Psoas muscle (tissue), 8 donors: ENCODE results near the gene MSMB. TPM values are rescaled to one million over a fixed set of nuclear protein-coding genes. Genes with fewer than 3 reads are reported as not detected.
"Not testable (repeated sequence)": the region's sequence is repeated elsewhere in the genome, so short reads cannot be mapped to it uniquely, and the experiment has no call there.

Experiments
- ATAC-seq, 4 donors: fragments of 200-7000 bp; cut with Tn5 transposase; one replicate each; pipeline ENCODE4 v1.9.1; 2020; ENCODE audit warnings: moderate library complexity in 3 of 4, mild to moderate bottlenecking in 2 of 4
- DNase-seq, 2 donors: peaks; one replicate each; pipeline ENCODE4 v3.0.0-alpha.2; 2020
- H3K27ac ChIP-seq: fragments of 200-600 bp; one replicate; pipeline ENCODE4 v1.8.0; 2022
- H3K27me3 ChIP-seq, 3 donors: fragments of 200-600 bp in 1 of 3; one replicate each; pipeline versions ENCODE4 v1.6.1 to v1.8.0; 2013 to 2022; ENCODE audit warnings: low read length in 2 of 3, mild to moderate bottlenecking in 2 of 3, moderate library complexity in 1 of 3; ENCODE audit not compliant: insufficient read depth in 3 of 3
- H3K36me3 ChIP-seq, 2 donors: fragments of 200-600 bp in 1 of 2; one replicate each; pipeline versions ENCODE4 v1.6.1 to v1.8.0; 2013 to 2022; ENCODE audit warnings: low read depth in 1 of 2, mild to moderate bottlenecking in 1 of 2, moderate library complexity in 1 of 2; ENCODE audit not compliant: insufficient read depth in 1 of 2
- H3K4me1 ChIP-seq: fragments of 200-600 bp; one replicate; pipeline ENCODE4 v1.8.0; 2022
- H3K4me3 ChIP-seq: fragments of 200-600 bp; one replicate; pipeline ENCODE4 v1.8.0; 2022; ENCODE audit warnings: mild to moderate bottlenecking
- H3K9me3 ChIP-seq: fragments of 200-600 bp; one replicate; pipeline ENCODE4 v1.8.0; 2022
- CTCF ChIP-seq: fragments of 200-600 bp; IDR thresholded peaks from one replicate; pipeline ENCODE4 v1.8.0; 2022; ENCODE audit warnings: antibody characterized with exemption
- WGBS, 3 donors: extraction: QIAGEN DNeasy Blood & Tissue Kit; methylation state at CpG; one replicate each; pipeline versions ENCODE4 v1.1.6 to v1.1.7; 2013; 5-methylcytosine and 5-hydroxymethylcytosine counted together
- intact Hi-C, 2 donors: fragments of 100-400 bp; cut with DNase I; formaldehyde crosslinking; loops; one replicate each; pipeline versions ENCODE4 v1.11.0 to v1.14.2; 2022
- long read RNA-seq, 2 donors: library from polyadenylated mRNA; unstranded; transcript quantifications; one replicate each; pipeline ENCODE4 v2.0.0, GENCODE V29; 2021
- polyA plus RNA-seq, 3 donors: library from polyadenylated mRNA; stranded (reverse); fragments of 200-250 nt; gene quantifications; one replicate each; pipeline ENCODE4 v1.2.3, GENCODE V29; 2013
- total RNA-seq, 4 donors: library from RNA; stranded (reverse); fragmentation: NEBNext Ultra II Directional in 2 of 4; extraction: Animal tissue kit (Norgen Biotek cat#: 25700) in 2 of 4; gene quantifications; one replicate each; pipeline versions ENCODE4 v1.2.1 to v1.2.4, GENCODE V29; 2021 to 2023
- donor health status: healthy with polysubstance abuse.
- donor health status: DM: no; HTN: no; CAD: no; lungs with moderate emphysema.
- donor health status: Bipolar disorder and iron deficiency.
- donor health status: healthy.
- donor health status: DM: yes; HTN: yes; CAD: no.
- donor health status: DM: no; HTN: no; CAD: no.
- donor health status: DM: no; HTN: no; CAD: no.
- donor health status: DM: yes; HTN: yes; CAD: no.

The MSMB gene
- total RNA-seq (not detected), polyA plus RNA-seq (not detected)
- long read RNA-seq, donor 1: 0 reads
- long read RNA-seq, donor 2: 0 reads

- TF ChIP-seq CTCF: no peak
- DNase-seq: no peak
- no peaks in the 10 kb centered on the region for H3K36me3 ChIP-seq
- no peaks in the 10 kb centered on the region for H3K9me3 ChIP-seq
- H3K27me3 ChIP-seq: peaks cover 0 to 11% (median 0%) of the 10 kb centered on the region in 3 donors
- ATAC-seq: no peak
- H3K4me1 ChIP-seq: no peaks in the 10 kb centered on the region
- intact Hi-C loops: no loop called here
- no peak within 1 kb of the TSS for H3K27ac ChIP-seq
- 89 to 92% (median 90%) methylated on average over 7 of the region's 7 CpGs for WGBS, 3 donors
- H3K4me3 ChIP-seq: no peak within 1 kb of the TSS
Observed at GRCh38 chr10:46046261-46046660, at the start of gene MSMB. Gene MSMB (minus strand): TSS chr10:46046269. CDS start chr10:46046237, 32 bp downstream.

- WGBS, 3 donors: 82 to 86% (median 83%) methylated on average over 15 of the region's 15 CpGs
- H3K27me3 ChIP-seq: peaks cover 0 to 2% (median 0%) of the 10 kb centered on the region in 3 donors
- no peak overlapping the region for H3K4me3 ChIP-seq
- H3K27ac ChIP-seq: no peak overlapping the region
- no peak for ATAC-seq
- H3K9me3 ChIP-seq: no peaks in the 10 kb centered on the region
- TF ChIP-seq CTCF: no peak
- intact Hi-C loops: no loop called here
- no peaks in the 10 kb centered on the region for H3K36me3 ChIP-seq
- no peak for DNase-seq
- no peaks in the 10 kb centered on the region for H3K4me1 ChIP-seq
Observed at GRCh38 chr10:46094931-46095750, 49.1 kb upstream of the MSMB start.

- intact Hi-C loops: no loop called here
- no peak overlapping the region for H3K27ac ChIP-seq
- DNase-seq: no peak
- H3K4me3 ChIP-seq: no peak overlapping the region
- TF ChIP-seq CTCF: no peak
- no peak for ATAC-seq
- H3K36me3 ChIP-seq: no peaks in the 10 kb centered on the region
- H3K27me3 ChIP-seq: peaks cover 0 to under 1% (median 0%) of the 10 kb centered on the region in 3 donors
- no peaks in the 10 kb centered on the region for H3K4me1 ChIP-seq
- WGBS, 3 donors: 84 to 91% (median 88%) methylated on average over 6 of the region's 6 CpGs
- H3K9me3 ChIP-seq: no peaks in the 10 kb centered on the region
Observed at GRCh38 chr10:46094197-46094500, 48.1 kb upstream of the MSMB start.

- H3K27ac ChIP-seq, DNase-seq, H3K36me3 ChIP-seq, intact Hi-C loops, H3K4me3 ChIP-seq, H3K4me1 ChIP-seq, H3K9me3 ChIP-seq, ATAC-seq, H3K27me3 ChIP-seq: not testable (repeated sequence)
- WGBS, 3 donors: 82 to 86% (median 84%) methylated on average over 9 of the region's 9 CpGs
Observed at GRCh38 chr10:46093316-46094196, 47.5 kb upstream of the MSMB start.

GRCh38 chr10:46092524-46093081, 46.5 kb upstream of the MSMB start:
- Histone ChIP-seq H3K4me1 (no peaks in the 10 kb centered on the region), H3K27ac (no peak overlapping the region), H3K36me3 (no peaks in the 10 kb centered on the region), H3K9me3 (no peaks in the 10 kb centered on the region), H3K4me3 (no peak overlapping the region), H3K27me3 (no peaks in the 10 kb centered on the region)
- no peak for DNase-seq
- ATAC-seq: no peak
- WGBS, 3 donors: 44 to 59% (median 48%) methylated on average over 5 of the region's 5 CpGs
- intact Hi-C loops: no loop called here
- no peak for TF ChIP-seq CTCF
